Body of pancreas (tissue), 4 donors: ENCODE measurements around the gene FAM98C.

Source experiments
- CTCF ChIP-seq, 7 experiments: fragments of 450-650 bp in 4 of 7; fragments of 200-600 bp in 3 of 7; sonication (generic) in 3 of 7; IDR thresholded peaks; one replicate each; pipeline ENCODE4 v1.5.1; 2016 to 2019; ENCODE audit warnings: antibody characterized with exemption in 7 of 7
- POLR2A ChIP-seq, 3 donors: fragments of 450-650 bp; IDR thresholded peaks; one replicate each; pipeline ENCODE4 v1.6.1; 2016; ENCODE audit warnings: antibody characterized with exemption in 3 of 3, mild to moderate bottlenecking in 2 of 3

- no peak for TF ChIP-seq CTCF (IDR thresholded peaks at IDR 0.05)
- TF ChIP-seq POLR2A (IDR thresholded peaks at IDR 0.05), result no peak
Measured at GRCh38 chr19:38442736-38443135, 39.8 kb downstream of the FAM98C start.
